HG02973 (cell line): ENCODE data around the gene MRPS18C.
"Not testable (repeated sequence)": the region's sequence is repeated elsewhere in the genome, so short reads cannot be mapped to it uniquely, and the experiment has no call there.

ENCODE experiments used
- ATAC-seq: cut with Tn5 transposase; IDR thresholded peaks from one replicate; pipeline ENCODE4 v1.9.1; 2021; ENCODE audit warnings: moderate library complexity; ENCODE audit not compliant: unreplicated experiment

The MRPS18C gene

GRCh38 chr4:83496085-83496917 is 40.4 kb downstream of the MRPS18C start:
- ATAC-seq: not testable (repeated sequence)

GRCh38 chr4:83498187-83498586 is 42.3 kb downstream of the MRPS18C start:
- ATAC-seq: no peak

- ATAC-seq: not testable (repeated sequence)
Measured at GRCh38 chr4:83501671-83502070, 45.8 kb downstream of the MRPS18C start.

DNA sequence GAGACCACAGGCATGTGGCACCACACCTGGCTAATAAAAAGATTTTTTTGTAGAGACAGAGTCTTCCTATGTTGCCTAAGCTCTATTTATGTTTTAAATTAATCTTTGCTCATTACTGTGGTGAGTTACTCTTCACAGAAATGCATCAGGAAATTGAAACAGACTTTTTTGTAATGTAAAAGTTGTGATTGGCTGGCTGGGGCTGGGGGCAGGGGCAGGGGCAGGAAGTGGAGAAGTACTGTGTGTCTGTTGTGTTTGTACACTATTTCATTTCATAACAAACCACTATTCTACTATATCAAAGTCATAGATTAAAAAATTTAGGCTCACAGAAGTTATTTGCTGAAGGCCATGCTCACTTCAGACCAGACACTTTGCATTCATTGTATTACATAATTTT is 48.1 kb downstream of the MRPS18C start:
- no peak for ATAC-seq

DNA sequence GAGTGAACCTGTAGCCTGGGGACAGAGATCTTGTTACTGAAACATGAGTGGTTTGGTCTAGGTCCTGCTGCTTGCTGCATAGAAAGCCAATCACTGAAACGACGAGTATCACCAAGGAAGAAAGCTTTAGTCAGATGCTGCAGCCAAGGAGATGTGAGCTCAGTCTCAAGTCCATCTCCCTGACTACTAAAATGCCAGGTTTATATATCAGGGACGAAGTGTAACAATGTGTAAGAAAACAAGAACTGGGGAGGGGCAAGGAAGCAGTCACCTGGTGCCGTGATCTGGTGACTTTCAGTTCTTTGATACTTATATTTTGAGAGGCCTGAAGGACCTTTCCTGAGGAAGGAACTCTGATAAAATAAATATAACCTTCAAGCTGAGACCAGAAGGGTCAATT is 48.6 kb downstream of the MRPS18C start:
- no peak for ATAC-seq

- ATAC-seq: no peak
Measured at GRCh38 chr4:83504996-83505395, 49.1 kb downstream of the MRPS18C start.

GRCh38 chr4:83509156-83509585 is 53.3 kb downstream of the MRPS18C start:
- ATAC-seq: not testable (repeated sequence)

DNA sequence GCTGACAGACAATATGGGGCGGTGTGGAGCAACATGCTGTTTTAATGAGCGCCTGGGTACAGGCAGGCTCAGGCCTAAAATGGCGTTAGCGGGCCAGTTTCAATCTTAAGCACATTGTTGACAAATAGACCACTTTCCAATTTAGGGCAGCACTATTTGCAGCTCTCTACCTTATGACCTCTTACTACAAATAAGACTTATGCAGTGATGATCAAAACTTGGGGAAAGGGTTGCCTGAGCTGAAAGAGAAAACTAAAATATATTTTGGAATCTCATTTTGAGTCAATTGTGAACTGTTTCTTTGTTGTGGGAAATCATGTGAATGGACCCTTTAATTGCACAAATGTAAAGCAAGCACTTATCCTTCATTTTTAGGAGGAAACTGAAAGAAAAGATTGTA is 54.6 kb downstream of the MRPS18C start:
- no peak for ATAC-seq
